Hematopoietic multipotent progenitor cell treated with erythropoietin and hydrocortisone succinate and interleukin-3 and kit ligand, for 15 days (in vitro differentiated cells): Measurements from ENCODE around the gene MAP2K4.

Source experiments
- DNase-seq: peaks from one replicate; pipeline ENCODE4 v3.0.0-alpha.2; 2015; ENCODE audit warnings: low spot score

Gene MAP2K4

GRCh38 chr17:12037970-12038369, 17.3 kb downstream of the MAP2K4 start:
- no peak for DNase-seq

GRCh38 chr17:12040478-12040877, 19.8 kb downstream of the MAP2K4 start:
- DNase-seq = no peak

- DNase-seq = no peak
Observed at GRCh38 chr17:12041312-12041711, 20.6 kb downstream of the MAP2K4 start.

- DNase-seq = no peak
Observed at GRCh38 chr17:12043702-12044101, 23.0 kb downstream of the MAP2K4 start.

GRCh38 chr17:12046786-12047185, 26.1 kb downstream of the MAP2K4 start:
- no peak for DNase-seq

- DNase-seq = peak; percentile 16
Observed at GRCh38 chr17:12047681-12048376, 27.2 kb downstream of the MAP2K4 start.

GRCh38 chr17:12048843-12049473, 28.3 kb downstream of the MAP2K4 start:
- no peak for DNase-seq

- no peak for DNase-seq
Observed at GRCh38 chr17:12050646-12051225, 30.1 kb downstream of the MAP2K4 start.

- DNase-seq = no peak
Observed at GRCh38 chr17:12053552-12053951, 32.9 kb downstream of the MAP2K4 start.

GRCh38 chr17:12055889-12056288, 35.2 kb downstream of the MAP2K4 start:
- no peak for DNase-seq

GRCh38 chr17:12057520-12057919, 36.8 kb downstream of the MAP2K4 start:
- no peak for DNase-seq

- DNase-seq = no peak
Observed at GRCh38 chr17:12058535-12058934, 37.9 kb downstream of the MAP2K4 start.

GRCh38 chr17:12062249-12062648, 41.6 kb downstream of the MAP2K4 start:
- no peak for DNase-seq

- no peak for DNase-seq
Observed at GRCh38 chr17:12064395-12064794, 43.7 kb downstream of the MAP2K4 start.

- DNase-seq = no peak
Observed at GRCh38 chr17:12067485-12067884, 46.8 kb downstream of the MAP2K4 start.

GRCh38 chr17:12068946-12069345, 48.3 kb downstream of the MAP2K4 start:
- no peak for DNase-seq

GRCh38 chr17:12070561-12070960, 49.9 kb downstream of the MAP2K4 start:
- DNase-seq = no peak

- no peak for DNase-seq
Observed at GRCh38 chr17:12074346-12074745, 53.7 kb downstream of the MAP2K4 start.

- DNase-seq = no peak
Observed at GRCh38 chr17:12077773-12078172, 57.1 kb downstream of the MAP2K4 start.

- no peak for DNase-seq
Observed at GRCh38 chr17:12078791-12079190, 58.1 kb downstream of the MAP2K4 start.

GRCh38 chr17:12081720-12082119, 61.0 kb downstream of the MAP2K4 start:
- no peak for DNase-seq

- DNase-seq = no peak
Observed at GRCh38 chr17:12085076-12085949, 64.6 kb downstream of the MAP2K4 start.

GRCh38 chr17:12088035-12088434, 67.4 kb downstream of the MAP2K4 start:
- no peak for DNase-seq
